GM21360 (cell line): ENCODE data around the gene MMRN2.
"Not testable (repeated sequence)": the region's sequence is repeated elsewhere in the genome, so short reads cannot be mapped to it uniquely, and the experiment has no call there.

ENCODE experiments used
- ATAC-seq: cut with Tn5 transposase; IDR thresholded peaks from one replicate; pipeline ENCODE4 v1.9.1; 2021; ENCODE audit warnings: mild to moderate bottlenecking, moderate library complexity; ENCODE audit not compliant: unreplicated experiment

MMRN2 gene, protein sequence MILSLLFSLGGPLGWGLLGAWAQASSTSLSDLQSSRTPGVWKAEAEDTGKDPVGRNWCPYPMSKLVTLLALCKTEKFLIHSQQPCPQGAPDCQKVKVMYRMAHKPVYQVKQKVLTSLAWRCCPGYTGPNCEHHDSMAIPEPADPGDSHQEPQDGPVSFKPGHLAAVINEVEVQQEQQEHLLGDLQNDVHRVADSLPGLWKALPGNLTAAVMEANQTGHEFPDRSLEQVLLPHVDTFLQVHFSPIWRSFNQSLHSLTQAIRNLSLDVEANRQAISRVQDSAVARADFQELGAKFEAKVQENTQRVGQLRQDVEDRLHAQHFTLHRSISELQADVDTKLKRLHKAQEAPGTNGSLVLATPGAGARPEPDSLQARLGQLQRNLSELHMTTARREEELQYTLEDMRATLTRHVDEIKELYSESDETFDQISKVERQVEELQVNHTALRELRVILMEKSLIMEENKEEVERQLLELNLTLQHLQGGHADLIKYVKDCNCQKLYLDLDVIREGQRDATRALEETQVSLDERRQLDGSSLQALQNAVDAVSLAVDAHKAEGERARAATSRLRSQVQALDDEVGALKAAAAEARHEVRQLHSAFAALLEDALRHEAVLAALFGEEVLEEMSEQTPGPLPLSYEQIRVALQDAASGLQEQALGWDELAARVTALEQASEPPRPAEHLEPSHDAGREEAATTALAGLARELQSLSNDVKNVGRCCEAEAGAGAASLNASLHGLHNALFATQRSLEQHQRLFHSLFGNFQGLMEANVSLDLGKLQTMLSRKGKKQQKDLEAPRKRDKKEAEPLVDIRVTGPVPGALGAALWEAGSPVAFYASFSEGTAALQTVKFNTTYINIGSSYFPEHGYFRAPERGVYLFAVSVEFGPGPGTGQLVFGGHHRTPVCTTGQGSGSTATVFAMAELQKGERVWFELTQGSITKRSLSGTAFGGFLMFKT

DNA sequence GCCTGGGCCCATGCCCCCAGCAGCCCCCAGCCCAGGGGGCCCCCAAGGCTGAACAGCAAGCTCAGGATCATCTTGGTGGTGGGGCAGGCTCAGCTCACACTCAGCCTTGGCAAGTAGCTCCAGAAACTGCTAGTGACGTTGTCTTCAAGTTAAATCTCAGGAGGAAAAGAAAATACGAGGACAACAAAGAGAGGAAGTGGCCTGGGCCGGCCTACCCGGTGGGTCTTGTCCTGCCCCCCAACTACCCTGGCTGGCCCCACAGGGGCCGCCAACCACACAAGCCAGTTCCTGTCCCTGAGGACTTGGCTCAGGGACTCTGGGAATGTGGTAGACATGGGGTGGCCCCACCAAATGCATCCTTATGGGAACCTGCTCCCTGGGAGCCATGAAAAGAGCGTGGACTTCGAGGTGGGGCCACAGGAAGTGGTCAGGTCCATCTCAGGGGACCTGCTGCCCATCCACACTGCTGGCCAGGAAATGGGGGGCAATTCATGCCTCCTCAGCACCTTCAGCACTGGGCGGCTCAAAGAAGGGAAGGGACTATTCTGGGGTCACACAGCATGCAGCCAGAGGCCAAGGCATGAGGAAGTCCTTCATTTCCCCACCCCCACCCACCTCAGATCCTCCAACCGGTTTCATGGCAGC, at the start of gene MMRN2:
Gene MMRN2, minus strand, starts transcription at position 145 of the 645 bp plus-strand sequence. Its CDS starts 74 bp downstream, at position 71.
- ATAC-seq, result no peak

GRCh38 chr10:87007124-87007523, 49.7 kb upstream of the MMRN2 start:
- not testable (repeated sequence) for ATAC-seq

DNA sequence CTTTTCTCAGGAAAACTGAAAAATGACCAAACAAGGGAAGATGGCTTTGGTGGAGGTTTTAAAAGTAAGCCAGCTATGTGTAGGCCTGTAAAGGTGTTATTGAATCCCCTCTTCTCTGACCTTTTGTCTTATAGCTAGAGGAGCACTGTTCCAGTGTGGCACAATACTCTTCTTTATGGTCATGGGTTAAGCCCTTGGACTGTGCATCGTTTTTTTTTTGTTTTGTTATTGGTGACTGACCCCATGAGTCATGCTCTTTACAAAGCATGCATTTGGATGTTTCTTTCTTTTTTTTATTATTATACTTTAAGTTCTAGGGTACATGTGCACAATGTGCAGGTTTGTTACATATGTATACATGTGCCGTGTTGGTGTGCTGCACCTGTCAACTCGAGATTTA, 43.1 kb upstream of the MMRN2 start:
- ATAC-seq, result no peak

- ATAC-seq, result not testable (repeated sequence)
Observed at GRCh38 chr10:86999802-87000403, 42.5 kb upstream of the MMRN2 start.

DNA sequence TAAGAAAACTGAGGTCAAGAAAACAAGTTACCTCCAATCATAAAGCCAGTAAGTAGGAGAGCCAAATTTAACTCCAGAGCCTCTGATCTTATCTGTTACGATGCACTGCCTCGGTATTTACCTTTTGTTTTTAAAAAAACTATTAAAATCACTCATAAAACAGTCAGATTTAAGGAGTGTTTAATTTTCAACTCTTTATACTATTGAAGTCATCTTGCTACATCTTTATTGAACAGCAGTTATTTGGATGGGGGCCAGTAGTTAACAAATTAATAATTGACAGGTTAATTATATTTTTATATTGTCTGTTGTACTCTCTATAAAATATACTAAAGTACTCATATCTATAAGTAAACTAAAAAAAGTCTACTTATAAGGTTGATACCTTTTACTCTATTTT, 35.5 kb upstream of the MMRN2 start:
- ATAC-seq, result no peak

DNA sequence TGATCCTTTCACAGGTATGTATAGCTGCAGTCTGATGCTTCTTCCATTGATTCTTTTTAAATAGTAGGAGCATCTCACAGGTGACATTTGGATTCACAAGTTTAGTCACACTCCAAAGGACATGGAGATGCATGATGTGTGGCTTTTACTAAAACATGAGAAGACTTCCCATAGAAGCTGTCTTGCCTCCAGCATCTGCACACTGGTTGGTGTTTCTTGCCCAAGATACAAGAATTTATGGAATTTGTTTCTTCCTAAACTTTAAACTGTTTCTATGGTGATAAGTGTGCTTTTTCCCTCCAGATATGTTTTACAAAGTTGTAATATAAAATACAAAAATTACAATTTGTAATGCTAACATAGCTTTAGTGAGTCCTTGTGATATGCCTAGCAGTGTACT, 35.0 kb upstream of the MMRN2 start:
- ATAC-seq, result no peak

DNA sequence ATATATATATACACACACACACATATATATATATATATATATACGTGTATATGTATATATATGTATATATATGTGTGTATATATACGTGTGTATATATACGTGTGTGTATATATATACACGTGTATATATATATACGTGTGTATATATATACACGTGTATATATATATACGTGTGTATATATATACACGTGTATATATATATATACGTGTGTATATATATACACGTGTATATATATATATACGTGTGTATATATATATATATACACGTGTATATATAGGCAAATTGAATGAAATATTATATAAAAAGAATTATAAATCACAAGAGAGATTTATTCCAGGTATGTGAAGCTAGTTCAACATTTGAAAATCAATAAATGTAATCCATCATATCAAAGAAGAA, 33.9 kb upstream of the MMRN2 start:
- not testable (repeated sequence) for ATAC-seq

GRCh38 chr10:86988520-86988919, 31.1 kb upstream of the MMRN2 start:
- ATAC-seq, result no peak

GRCh38 chr10:86984498-86984897, 27.1 kb upstream of the MMRN2 start:
- ATAC-seq, result not testable (repeated sequence)

GRCh38 chr10:86981716-86982115, 24.3 kb upstream of the MMRN2 start:
- no peak for ATAC-seq

DNA sequence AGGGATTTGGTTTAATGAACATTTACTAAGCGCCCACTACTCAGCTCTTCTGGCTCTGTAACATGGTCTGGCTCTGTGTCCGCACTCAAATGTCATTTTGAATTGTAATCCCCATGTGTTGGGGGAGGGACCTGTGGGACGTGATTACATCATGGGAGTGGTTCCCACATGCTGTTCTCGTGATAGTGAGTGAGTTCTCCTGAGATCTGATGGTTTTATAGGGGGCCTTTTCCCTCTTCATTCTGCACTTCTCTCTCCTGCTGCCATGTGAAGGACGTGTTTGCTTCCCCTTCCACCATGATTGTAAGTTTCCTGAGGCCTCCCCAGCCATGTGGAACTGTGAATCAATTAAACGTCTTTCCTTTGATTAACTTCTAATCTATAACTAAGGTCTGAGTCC, 23.6 kb upstream of the MMRN2 start:
- ATAC-seq, result not testable (repeated sequence)

- no peak for ATAC-seq
Observed at GRCh38 chr10:86979977-86980448, 22.6 kb upstream of the MMRN2 start.

DNA sequence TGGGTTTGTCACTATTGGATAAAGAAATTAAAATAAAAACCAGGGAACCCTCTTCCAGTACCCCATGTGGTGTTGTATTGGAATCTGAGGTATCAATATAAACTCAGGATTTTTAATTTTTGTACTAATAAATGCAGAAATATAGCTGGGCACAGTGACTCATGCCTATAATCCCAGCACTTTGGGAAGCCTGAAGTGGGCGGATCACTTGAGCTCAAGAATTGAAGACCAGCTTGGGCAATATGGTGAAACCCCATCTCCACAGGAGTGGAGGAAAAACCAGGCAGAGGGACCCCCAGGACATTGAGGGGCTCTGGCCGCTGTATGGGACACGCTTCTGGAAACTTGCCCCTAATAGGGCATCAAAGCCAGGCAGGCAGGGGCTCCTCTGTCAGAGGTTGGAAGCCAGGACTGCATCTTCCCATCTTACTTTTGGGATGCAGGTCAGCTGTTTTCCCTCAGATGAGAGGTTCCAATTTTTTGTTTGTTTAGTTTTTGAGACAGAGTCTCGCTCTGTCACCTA, 21.9 kb upstream of the MMRN2 start:
- no peak for ATAC-seq

GRCh38 chr10:86978457-86978856, 21.0 kb upstream of the MMRN2 start:
- not testable (repeated sequence) for ATAC-seq

GRCh38 chr10:86976362-86977056, 19.1 kb upstream of the MMRN2 start:
- no peak for ATAC-seq

DNA sequence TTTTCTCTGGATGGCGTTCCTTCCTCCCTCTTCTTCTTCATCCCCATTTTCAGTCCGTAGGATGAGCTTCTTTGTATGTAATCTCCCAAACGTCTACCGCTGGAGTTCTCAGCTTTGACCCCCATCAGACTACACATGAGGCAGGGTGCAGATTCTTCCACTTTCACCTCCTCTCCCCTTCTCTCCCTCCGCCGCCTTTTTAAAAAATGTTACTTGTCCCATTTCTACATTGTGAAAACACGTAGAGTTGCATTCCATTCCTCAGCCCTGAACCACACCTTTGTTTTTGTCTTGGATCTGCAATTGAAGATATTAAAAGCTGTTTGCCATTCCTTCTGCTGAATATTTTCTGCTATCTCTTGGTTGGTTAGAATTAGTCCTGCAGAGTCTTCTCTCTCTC, 17.1 kb upstream of the MMRN2 start:
- no peak for ATAC-seq

DNA sequence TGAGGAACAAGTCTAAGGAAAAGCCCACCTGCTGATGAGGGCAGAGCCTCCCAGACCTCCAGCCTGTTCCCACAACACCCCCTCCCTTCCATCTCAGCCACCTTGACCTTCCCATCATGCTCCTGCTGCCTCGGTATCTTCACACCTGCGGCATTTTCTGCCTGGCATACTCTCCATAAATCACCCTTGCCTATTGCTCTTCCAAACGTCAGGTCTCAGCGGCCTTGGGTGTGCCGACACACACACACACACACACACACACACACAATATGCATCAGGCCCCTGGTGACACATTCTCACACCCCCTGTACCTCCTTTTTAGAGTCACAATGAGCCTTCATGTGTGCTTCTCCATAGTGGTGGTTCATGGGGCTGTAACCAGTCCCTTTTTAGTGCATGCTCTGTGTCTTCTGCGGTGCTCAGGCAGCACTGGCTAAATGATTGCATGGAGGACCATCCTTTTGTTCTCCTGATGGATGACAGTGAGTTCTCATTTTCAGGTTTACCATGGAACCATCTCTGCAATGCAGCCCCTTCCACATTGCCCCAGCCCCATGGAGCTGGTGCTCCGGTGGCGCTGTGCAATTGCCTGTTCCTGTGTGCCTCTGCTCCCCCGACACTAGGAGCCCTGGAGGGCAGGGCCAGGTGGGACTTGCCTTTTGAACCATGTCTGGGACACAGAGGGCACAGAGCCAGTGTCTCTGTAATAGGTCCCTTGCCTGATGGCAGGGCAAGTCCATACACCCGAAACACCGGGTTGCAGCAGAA, 15.4 kb upstream of the MMRN2 start:
- ATAC-seq, result no peak

GRCh38 chr10:86971232-86971991, 14.0 kb upstream of the MMRN2 start:
- ATAC-seq, result peak; percentile 69

GRCh38 chr10:86970982-86971231, 13.5 kb upstream of the MMRN2 start:
- no peak for ATAC-seq
